GM10266 (cell line): ENCODE measurements around the gene BCKDHA.
"Not testable (repeated sequence)": the region's sequence is repeated elsewhere in the genome, so short reads cannot be mapped to it uniquely, and the experiment has no call there.

Experiments
- DNase-seq: peaks from one replicate; pipeline ENCODE4 v3.0.0; 2012; ENCODE audit errors: extremely low spot score
- CTCF ChIP-seq: IDR thresholded peaks from 2 replicates; pipeline ENCODE4 v1.5.1; 2012; ENCODE audit warnings: mild to moderate bottlenecking, low read depth; ENCODE audit not compliant: control insufficient read depth, insufficient read depth; ENCODE audit errors: missing control alignments

Gene BCKDHA

GRCh38 chr19:41362143-41362847, 35.3 kb upstream of the BCKDHA start:
- no peak for DNase-seq
- no peak for TF ChIP-seq CTCF

GRCh38 chr19:41363371-41363752, 34.3 kb upstream of the BCKDHA start:
- no peak for TF ChIP-seq CTCF
- no peak for DNase-seq

- TF ChIP-seq CTCF = no peak
- DNase-seq = peak; percentile 95
Observed at GRCh38 chr19:41363753-41364523, 33.7 kb upstream of the BCKDHA start, which contains the start of gene B9D2. B9D2 (minus strand) TSS chr19:41364149; CDS start chr19:41363519, 630 bp downstream.

GRCh38 chr19:41364524-41365391, 32.9 kb upstream of the BCKDHA start:
- no peak for TF ChIP-seq CTCF
- DNase-seq = no peak

- DNase-seq = no peak
- TF ChIP-seq CTCF = peak; percentile 42
Observed at GRCh38 chr19:41366089-41366488, 31.5 kb upstream of the BCKDHA start.

GRCh38 chr19:41367848-41368301, 29.7 kb upstream of the BCKDHA start:
- no peak for DNase-seq
- no peak for TF ChIP-seq CTCF

- no peak for TF ChIP-seq CTCF
- no peak for DNase-seq
Observed at GRCh38 chr19:41369769-41370168, 27.8 kb upstream of the BCKDHA start.

- not testable (repeated sequence) for DNase-seq
Observed at GRCh38 chr19:41371119-41371518, 26.5 kb upstream of the BCKDHA start.
